Lower leg skin (tissue), 4 donors: ENCODE results near the gene DPYD. TPM values are rescaled to one million over a fixed set of nuclear protein-coding genes. Genes with fewer than 3 reads are reported as not detected.

Experiments
- DNase-seq, 2 donors: peaks; one replicate each; pipeline ENCODE4 v3.0.0-alpha.2; 2019; ENCODE audit warnings: low spot score in 2 of 2
- H3K4me3 ChIP-seq: fragments of 200-600 bp; sonication (generic); 2 replicates; pipeline ENCODE4 v1.5.1; 2017; ENCODE audit warnings: mild to moderate bottlenecking, low read depth; ENCODE audit not compliant: poor library complexity, severe bottlenecking
- CTCF ChIP-seq, 3 donors: fragments of 450-650 bp; IDR thresholded peaks; one replicate each; pipeline ENCODE4 v1.5.1; 2016; ENCODE audit warnings: antibody characterized with exemption in 3 of 3, mild to moderate bottlenecking in 3 of 3, moderate library complexity in 2 of 3
- POLR2A ChIP-seq, 2 donors: fragments of 450-650 bp; IDR thresholded peaks; one replicate each; pipeline ENCODE4 v1.6.1; 2016 to 2017; ENCODE audit warnings: antibody characterized with exemption in 2 of 2, mild to moderate bottlenecking in 1 of 2, moderate library complexity in 1 of 2
- WGBS, 2 donors: methylation state at CpG; one replicate each; pipeline ENCODE4 v1.1.5; 2018; 5-methylcytosine and 5-hydroxymethylcytosine counted together
- intact Hi-C: fragments of 100-400 bp; cut with DNase I; formaldehyde crosslinking; loops from one replicate; pipeline ENCODE4 v1.15.0; 2023; ENCODE audit warnings: low total_unique reads
- total RNA-seq, 4 donors: library from RNA; depleted of rRNA; stranded (reverse); fragments of >200 nt; gene quantifications; one replicate each; pipeline ENCODE4 v1.1.0, GENCODE V29; 2016

The DPYD gene
- total RNA-seq, 4 donors from 2014 or later: 10.6 to 16.1 (median 14.6) TPM

- TF ChIP-seq CTCF (IDR thresholded peaks at IDR 0.05) (no peak), POLR2A (IDR thresholded peaks at IDR 0.05) (no peak)
- WGBS, 2 donors: 90% methylated on average over 1 of the region's 1 CpG
- H3K4me3 ChIP-seq: no peak overlapping the region
- intact Hi-C loops: no loop called here
- no peak for DNase-seq
Measured at GRCh38 chr1:97764991-97765390, 155.8 kb downstream of the DPYD start.

GRCh38 chr1:97761637-97762036 is 159.2 kb downstream of the DPYD start:
- TF ChIP-seq POLR2A (IDR thresholded peaks at IDR 0.05) (no peak), CTCF (IDR thresholded peaks at IDR 0.05) (no peak)
- 80 to 100% methylated on average over 1 of the region's 1 CpG for WGBS, 2 donors
- no peak for DNase-seq
- H3K4me3 ChIP-seq: no peak overlapping the region
- intact Hi-C loops: no loop called here

- 65 to 70% methylated on average over 2 of the region's 2 CpGs for WGBS, 2 donors
- H3K4me3 ChIP-seq: no peak overlapping the region
- no peak for TF ChIP-seq CTCF (IDR thresholded peaks at IDR 0.05)
- TF ChIP-seq POLR2A (IDR thresholded peaks at IDR 0.05): no peak
- no peak for DNase-seq
- intact Hi-C loops: no loop called here
Measured at GRCh38 chr1:97759078-97759477, 161.8 kb downstream of the DPYD start.

- TF ChIP-seq CTCF (IDR thresholded peaks at IDR 0.05): no peak
- no peak for TF ChIP-seq POLR2A (IDR thresholded peaks at IDR 0.05)
- intact Hi-C loops: no loop called here
- H3K4me3 ChIP-seq: no peak overlapping the region
- DNase-seq: no peak
- 13 to 20% methylated on average over 1 of the region's 1 CpG for WGBS, 2 donors
Measured at GRCh38 chr1:97758541-97759057, 162.2 kb downstream of the DPYD start.

- TF ChIP-seq CTCF (IDR thresholded peaks at IDR 0.05) (no peak), POLR2A (IDR thresholded peaks at IDR 0.05) (no peak)
- H3K4me3 ChIP-seq: no peak overlapping the region
- no peak for DNase-seq
- intact Hi-C loops: no loop called here
Measured at GRCh38 chr1:97745912-97746311, 174.9 kb downstream of the DPYD start.

GRCh38 chr1:97744977-97745376 is 175.9 kb downstream of the DPYD start:
- no peak overlapping the region for H3K4me3 ChIP-seq
- no peak for DNase-seq
- TF ChIP-seq POLR2A (IDR thresholded peaks at IDR 0.05): no peak
- TF ChIP-seq CTCF (IDR thresholded peaks at IDR 0.05): no peak
- intact Hi-C loops: no loop called here
